Epithelial cell of proximal tubule (primary cell): Measurements from ENCODE around the gene CTIF. TPM values are rescaled to one million over a fixed set of nuclear protein-coding genes. Genes with fewer than 3 reads are reported as not detected.
"Not testable (repeated sequence)": the region's sequence is repeated elsewhere in the genome, so short reads cannot be mapped to it uniquely, and the experiment has no call there.

ENCODE experiments used
- DNase-seq: peaks from one replicate; pipeline ENCODE4 v3.0.0-alpha.2; 2011; ENCODE audit warnings: low read depth
- H3K4me3 ChIP-seq: 2 replicates; pipeline ENCODE4 v1.5.1; 2011; ENCODE audit warnings: low read depth, mild to moderate bottlenecking, low read length
- total RNA-seq: library from RNA; depleted of rRNA; stranded (reverse); fragments of >200 nt; gene quantifications from 2 replicates; pipeline ENCODE4 v1.2.3, GENCODE V29; 2015
- TF ChIP-seq, protein P1 (sequence below): conservative IDR thresholded peaks from 2 replicates; pipeline ENCODE4 v1.5.1; 2012; ENCODE audit warnings: low read depth, mild to moderate bottlenecking, low read length

The CTIF gene
- total RNA-seq, 1 donor from 2014 or later: 12.9 TPM

DNA sequence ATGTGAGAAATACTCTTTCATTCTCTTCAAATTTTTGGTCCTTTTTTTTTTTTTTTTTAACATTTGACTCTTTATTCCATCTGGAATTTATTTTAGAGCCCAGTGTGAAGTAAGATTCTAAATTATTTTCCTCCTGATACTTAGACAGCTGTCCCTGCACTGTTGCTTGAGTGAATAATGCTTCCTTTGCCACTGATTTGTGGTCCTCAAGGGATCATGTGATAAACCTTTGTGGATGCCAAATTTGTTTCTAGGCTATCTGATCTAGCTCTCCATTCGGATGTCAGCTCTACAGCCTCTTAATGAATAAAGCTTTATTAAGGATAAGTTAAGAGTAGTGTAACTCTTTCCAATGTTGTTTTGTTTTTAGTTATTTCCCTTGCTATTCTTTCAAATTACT, 269.6 kb downstream of the CTIF start:
- H3K4me3 ChIP-seq: no peak overlapping the region
- TF ChIP-seq, protein P1, sequence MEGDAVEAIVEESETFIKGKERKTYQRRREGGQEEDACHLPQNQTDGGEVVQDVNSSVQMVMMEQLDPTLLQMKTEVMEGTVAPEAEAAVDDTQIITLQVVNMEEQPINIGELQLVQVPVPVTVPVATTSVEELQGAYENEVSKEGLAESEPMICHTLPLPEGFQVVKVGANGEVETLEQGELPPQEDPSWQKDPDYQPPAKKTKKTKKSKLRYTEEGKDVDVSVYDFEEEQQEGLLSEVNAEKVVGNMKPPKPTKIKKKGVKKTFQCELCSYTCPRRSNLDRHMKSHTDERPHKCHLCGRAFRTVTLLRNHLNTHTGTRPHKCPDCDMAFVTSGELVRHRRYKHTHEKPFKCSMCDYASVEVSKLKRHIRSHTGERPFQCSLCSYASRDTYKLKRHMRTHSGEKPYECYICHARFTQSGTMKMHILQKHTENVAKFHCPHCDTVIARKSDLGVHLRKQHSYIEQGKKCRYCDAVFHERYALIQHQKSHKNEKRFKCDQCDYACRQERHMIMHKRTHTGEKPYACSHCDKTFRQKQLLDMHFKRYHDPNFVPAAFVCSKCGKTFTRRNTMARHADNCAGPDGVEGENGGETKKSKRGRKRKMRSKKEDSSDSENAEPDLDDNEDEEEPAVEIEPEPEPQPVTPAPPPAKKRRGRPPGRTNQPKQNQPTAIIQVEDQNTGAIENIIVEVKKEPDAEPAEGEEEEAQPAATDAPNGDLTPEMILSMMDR: no peak
- no peak for DNase-seq

DNA sequence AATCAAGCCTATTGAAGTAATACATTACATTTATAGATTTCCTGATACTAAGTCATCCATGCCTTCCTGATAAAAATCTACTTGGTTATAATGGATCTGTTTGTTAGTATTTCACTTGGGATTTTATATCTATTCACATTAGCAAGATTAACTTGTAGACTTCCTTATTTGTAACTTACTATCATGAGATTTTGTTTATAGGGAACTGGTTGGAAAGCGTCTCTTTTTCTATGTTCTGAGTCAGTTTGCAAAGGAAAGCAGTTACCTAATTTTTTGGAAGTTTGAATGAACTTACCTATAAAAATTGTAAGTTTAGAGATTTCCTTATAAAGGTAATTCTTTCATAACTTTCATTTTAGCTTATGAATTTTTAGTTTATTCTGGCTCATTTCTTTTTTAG, 270.5 kb downstream of the CTIF start:
- TF ChIP-seq, protein P1: no peak
- H3K4me3 ChIP-seq: no peak overlapping the region
- DNase-seq: no peak

DNA sequence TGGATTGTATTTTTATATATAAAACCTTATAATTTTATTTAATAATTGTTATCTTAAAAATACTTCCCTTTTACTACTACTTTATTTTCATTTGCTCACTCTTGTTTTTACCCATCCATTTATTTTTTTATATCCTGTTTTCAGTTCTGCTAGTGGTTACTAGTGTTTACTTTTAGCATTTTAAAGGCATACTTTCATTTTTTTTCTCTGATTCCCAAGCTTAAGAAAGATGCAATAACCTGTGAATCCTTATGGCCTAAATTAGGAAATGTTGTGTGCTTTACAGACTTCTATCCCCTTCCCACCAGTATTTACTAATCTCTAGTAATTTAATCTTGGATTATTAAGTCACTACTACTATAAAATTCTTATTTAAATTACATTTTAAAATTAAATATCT, 272.0 kb downstream of the CTIF start:
- DNase-seq: no peak
- TF ChIP-seq, protein P1: no peak
- no peak overlapping the region for H3K4me3 ChIP-seq

DNA sequence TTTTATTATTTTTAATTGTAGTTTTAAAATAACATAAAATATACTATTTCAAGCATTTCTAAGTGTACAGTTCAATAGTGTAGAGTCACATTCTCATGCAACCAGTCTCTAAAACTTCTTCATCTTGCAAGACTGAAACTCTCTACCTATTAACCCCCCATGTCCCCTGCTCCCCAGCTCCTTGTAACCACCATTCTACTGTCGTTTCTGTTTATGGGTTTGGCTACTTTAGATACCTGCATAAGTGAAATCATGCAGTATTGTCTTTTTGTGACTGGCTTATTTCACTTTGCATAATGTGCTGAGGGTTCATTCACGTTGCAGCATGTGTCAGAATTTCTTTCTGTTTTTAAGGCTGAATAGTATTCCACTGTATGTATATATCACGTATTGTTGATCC, 272.6 kb downstream of the CTIF start:
- DNase-seq: no peak
- no peak overlapping the region for H3K4me3 ChIP-seq
- TF ChIP-seq, protein P1: no peak

DNA sequence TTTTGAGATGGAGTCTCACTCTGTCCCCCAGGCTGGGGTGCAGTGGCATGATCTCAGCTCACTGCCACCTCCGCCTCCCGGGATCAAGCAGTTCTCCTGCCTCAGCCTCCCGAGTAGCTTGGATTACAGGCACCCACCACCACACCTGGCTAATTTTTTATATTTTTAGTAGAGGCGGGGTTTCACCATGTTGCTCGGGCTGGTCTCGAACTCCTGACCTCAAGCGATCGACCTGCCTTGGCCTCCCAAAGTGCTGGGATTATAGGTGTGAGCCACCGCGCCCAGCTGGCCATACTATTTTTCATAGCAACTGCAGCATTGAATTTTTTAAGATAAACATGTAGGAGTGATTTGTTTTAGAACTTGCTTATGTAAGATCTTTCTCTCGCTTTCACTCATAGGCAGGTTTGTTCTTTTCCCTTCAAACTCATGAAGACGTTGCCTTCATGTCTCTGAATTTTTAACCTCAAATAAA, 273.2 kb downstream of the CTIF start:
- not testable (repeated sequence) for DNase-seq

DNA sequence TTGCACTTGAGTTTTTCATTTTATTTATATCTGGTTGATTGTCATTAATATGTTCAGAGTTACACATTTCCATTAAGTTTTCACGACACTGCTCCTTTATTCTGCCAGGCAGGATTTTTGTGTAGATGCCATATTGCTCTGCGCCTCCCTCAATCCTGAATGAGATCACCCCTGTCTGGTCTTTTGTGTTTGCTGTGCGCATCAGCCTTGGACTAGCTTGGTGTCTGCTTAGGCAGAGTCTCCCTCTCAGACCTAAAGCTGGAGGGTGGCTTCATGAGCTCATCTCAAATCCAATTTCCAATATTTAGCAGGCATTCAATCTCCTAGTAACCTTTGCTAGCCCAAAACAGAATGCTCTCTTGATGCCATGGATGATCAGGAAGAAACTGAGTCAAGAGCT, 274.5 kb downstream of the CTIF start:
- TF ChIP-seq, protein P1: no peak
- no peak overlapping the region for H3K4me3 ChIP-seq

More for the DNA sequence above, 273.2 kb downstream of the CTIF start:
- H3K4me3 ChIP-seq: not testable (repeated sequence)

DNA sequence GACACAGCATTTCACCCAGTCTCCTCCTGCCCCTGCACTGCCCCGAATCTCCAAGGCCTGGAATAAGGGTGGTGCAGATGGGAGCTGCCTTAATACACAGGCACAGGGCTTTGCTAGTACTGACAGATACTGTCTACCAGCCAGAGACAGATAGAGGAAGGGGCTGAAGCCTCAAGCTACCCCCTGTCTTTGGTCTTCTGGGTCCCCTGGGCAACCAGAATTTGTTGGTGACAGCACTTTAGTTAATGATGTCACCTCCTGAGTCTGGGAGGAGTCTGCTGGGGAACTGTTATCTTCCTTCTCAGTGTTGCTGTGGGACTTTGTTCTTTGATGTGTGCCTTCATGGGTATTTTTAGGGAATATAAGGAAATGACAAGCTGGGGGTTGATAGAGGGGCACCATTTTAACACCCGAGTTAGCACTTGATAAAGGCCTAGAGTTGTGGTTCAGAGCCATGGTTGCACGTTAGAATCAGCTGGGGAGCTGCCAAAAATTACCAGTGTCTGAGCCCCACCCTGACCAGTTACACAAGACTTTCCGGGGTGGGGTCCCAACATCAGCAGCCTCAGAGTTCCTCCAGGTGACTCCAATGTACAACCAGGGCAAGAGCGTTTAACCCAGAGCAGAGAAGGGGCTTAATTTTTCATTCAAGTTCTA, 275.1 kb downstream of the CTIF start:
- TF ChIP-seq, protein P1: no peak
- no peak for DNase-seq
- H3K4me3 ChIP-seq: no peak overlapping the region

More for the DNA sequence above, 274.5 kb downstream of the CTIF start:
- DNase-seq: no peak
